CD14-positive monocyte (primary cell): Measurements from ENCODE around the gene MARCHF9. TPM values are rescaled to one million over a fixed set of nuclear protein-coding genes. Genes with fewer than 3 reads are reported as not detected.

Experiments used
- DNase-seq, 3 donors: peaks; one replicate each; pipeline ENCODE4 v3.0.0-alpha.2; 2011 to 2022
- H2AFZ ChIP-seq: 2 replicates; pipeline ENCODE4 v1.6.0; 2012; ENCODE audit warnings: mild to moderate bottlenecking, low read depth, low read length, inconsistent platforms; ENCODE audit not compliant: insufficient read depth, poor library complexity, severe bottlenecking
- H3K27ac ChIP-seq, 2 donors: 1 replicate in 1 of 2; 2 replicates in 1 of 2; pipeline ENCODE4 v1.5.1; 2012 to 2013; ENCODE audit warnings: low read length in 2 of 2, control low read depth in 1 of 2, inconsistent platforms in 1 of 2, low read depth in 1 of 2, mild to moderate bottlenecking in 1 of 2
- H3K27me3 ChIP-seq, 2 donors: one replicate each; pipeline versions ENCODE4 v1.6.0 to v1.6.1; 2011 to 2013; ENCODE audit warnings: low read length in 2 of 2; ENCODE audit not compliant: control insufficient read depth in 2 of 2, insufficient read depth in 2 of 2
- H3K36me3 ChIP-seq, 2 donors: replicated peaks in 1 of 2; 1 replicate in 1 of 2; 2 replicates in 1 of 2; pipeline versions ENCODE4 v1.5.1 to v1.6.1; 2012 to 2013; ENCODE audit warnings: low read length in 2 of 2, control low read depth in 1 of 2, inconsistent platforms in 1 of 2, mild to moderate bottlenecking in 1 of 2; ENCODE audit not compliant: insufficient read depth in 2 of 2, control insufficient read depth in 1 of 2
- H3K4me1 ChIP-seq, 2 donors: 1 replicate in 1 of 2; 2 replicates in 1 of 2; pipeline versions ENCODE4 v1.5.1 to v1.6.1; 2012 to 2013; ENCODE audit warnings: low read length in 2 of 2, control low read depth in 1 of 2, inconsistent platforms in 1 of 2, mild to moderate bottlenecking in 1 of 2, moderate library complexity in 1 of 2; ENCODE audit not compliant: insufficient read depth in 2 of 2, control insufficient read depth in 1 of 2
- H3K4me2 ChIP-seq: replicated peaks from 2 replicates; pipeline ENCODE3; 2012; ENCODE audit warnings: low read length, moderate library complexity, mild to moderate bottlenecking; ENCODE audit not compliant: poor library complexity, severe bottlenecking; ENCODE audit errors: extremely low read depth
- H3K4me3 ChIP-seq, 3 experiments: fragments of 200-600 bp in 1 of 3; sonication (generic) in 1 of 3; replicated peaks in 1 of 3; 1 replicate in 2 of 3; 2 replicates in 1 of 3; pipeline ENCODE4 v1.5.1; 2011 to 2013; ENCODE audit warnings: low read length in 3 of 3, mild to moderate bottlenecking in 3 of 3, control low read depth in 2 of 3, low read depth in 2 of 3, inconsistent platforms in 1 of 3, moderate library complexity in 1 of 3
- H3K79me2 ChIP-seq: 2 replicates; pipeline ENCODE4 v1.6.0; 2012; ENCODE audit warnings: mild to moderate bottlenecking, control low read depth, inconsistent platforms, low read length, moderate library complexity; ENCODE audit not compliant: insufficient read depth
- H3K9ac ChIP-seq: 2 replicates; pipeline ENCODE4 v1.6.0; 2017; ENCODE audit warnings: low read length, mild to moderate bottlenecking; ENCODE audit not compliant: insufficient read depth, poor library complexity, severe bottlenecking
- H3K9me3 ChIP-seq, 2 donors: replicated peaks in 1 of 2; 1 replicate in 1 of 2; 2 replicates in 1 of 2; pipeline versions ENCODE4 v1.5.1 to v1.6.1; 2012 to 2013; ENCODE audit warnings: low read length in 2 of 2, control low read depth in 1 of 2; ENCODE audit not compliant: control insufficient read depth in 1 of 2, insufficient read depth in 1 of 2
- H4K20me1 ChIP-seq: 2 replicates; pipeline ENCODE4 v1.6.0; 2012; ENCODE audit warnings: mild to moderate bottlenecking, low read length, control low read depth, moderate library complexity; ENCODE audit not compliant: insufficient read depth
- H3K27ac Mint-ChIP-seq, 7 donors: one replicate each; pipeline ENCODE4 v1.8.0; 2020; ENCODE audit warnings: mild to moderate bottlenecking in 7 of 7, mixed read lengths in 7 of 7, moderate library complexity in 6 of 7, inconsistent platforms in 2 of 7
- H3K27me3 Mint-ChIP-seq, 3 donors: one replicate each; pipeline ENCODE4 v1.8.0; 2021 to 2022; ENCODE audit warnings: low read depth in 3 of 3, mild to moderate bottlenecking in 3 of 3, mixed read lengths in 3 of 3, moderate library complexity in 3 of 3, inconsistent platforms in 1 of 3
- H3K36me3 Mint-ChIP-seq, 2 donors: one replicate each; pipeline ENCODE4 v1.8.0; 2020; ENCODE audit warnings: mixed read lengths in 2 of 2, inconsistent platforms in 1 of 2, mild to moderate bottlenecking in 1 of 2
- H3K4me1 Mint-ChIP-seq: one replicate; pipeline ENCODE4 v1.8.0; 2020; ENCODE audit warnings: mild to moderate bottlenecking, mixed read lengths
- H3K4me3 Mint-ChIP-seq, 2 donors: one replicate each; pipeline ENCODE4 v1.8.0; 2020; ENCODE audit warnings: mild to moderate bottlenecking in 2 of 2, mixed read lengths in 2 of 2, moderate library complexity in 1 of 2
- H3K9me3 Mint-ChIP-seq, 7 donors: one replicate each; pipeline ENCODE4 v1.8.0; 2020 to 2022; ENCODE audit warnings: mixed read lengths in 7 of 7, mild to moderate bottlenecking in 6 of 7, moderate library complexity in 6 of 7, inconsistent platforms in 2 of 7
- CTCF ChIP-seq: fragments of 200-600 bp; IDR thresholded peaks from one replicate; pipeline ENCODE4 v1.8.0; 2022; ENCODE audit warnings: antibody characterized with exemption, mild to moderate bottlenecking
- WGBS: methylation state at CpG from one replicate; pipeline ENCODE4 v1.1.5; 2013; ENCODE audit warnings: missing lambda C conversion rate; ENCODE audit not compliant: insufficient coverage; 5-methylcytosine and 5-hydroxymethylcytosine counted together
- intact Hi-C, 2 donors: fragments of 100-400 bp; cut with micrococcal nuclease; formaldehyde crosslinking; loops; one replicate each; pipeline versions ENCODE4 v1.15.0 to v1.15.1; 2023
- polyA plus RNA-seq, 3 donors: library from polyadenylated mRNA; depleted of rRNA in 1 of 3; unstranded in 2 of 3; stranded (reverse) in 1 of 3; fragments of 300-500 nt in 2 of 3; fragments of >200 nt in 1 of 3; fragmentation: Illumina TruSeq in 2 of 3; gene quantifications; 1 replicate in 2 of 3; 2 replicates in 1 of 3; pipeline ENCODE4 v1.2.3, GENCODE V29; 2012 to 2021

Gene MARCHF9
- polyA plus RNA-seq, 3 donors = 0.14 to 9.5 (median 0.23) TPM

DNA sequence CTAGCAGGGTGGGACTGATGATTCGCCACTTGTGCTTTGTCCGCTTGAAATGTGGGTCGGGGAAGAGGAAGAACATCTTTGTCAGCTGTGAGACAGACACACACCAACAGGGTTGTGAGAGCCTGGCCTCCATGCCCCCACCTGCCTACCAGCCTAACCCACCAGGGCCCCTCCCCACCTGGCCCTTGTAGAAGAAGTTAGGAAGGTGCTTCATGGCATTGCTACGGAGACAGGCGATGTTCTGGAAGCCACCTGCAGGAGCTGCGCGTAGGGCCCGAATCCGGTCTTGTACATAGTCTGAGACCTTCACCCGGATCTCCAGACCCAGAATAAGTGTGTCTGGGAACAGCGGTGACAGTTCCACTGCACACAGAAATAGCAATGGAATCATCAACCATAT lies 14.7 kb downstream of the MARCHF9 start:
- TF ChIP-seq CTCF = no peak
- Mint-ChIP-seq H3K36me3 (peaks cover 18 to 24% of the 10 kb centered on the region in 2 donors), H3K9me3 (peaks cover 0 to 14% (median 2%) of the 10 kb centered on the region in 7 donors), H3K27ac (no peak overlapping the region), H3K27me3 (peaks cover 33 to 38% (median 37%) of the 10 kb centered on the region in 3 donors), H3K4me1 (peaks cover 48% of the 10 kb centered on the region), H3K4me3 (no peak overlapping the region)
- Histone ChIP-seq H4K20me1 (no peaks in the 10 kb centered on the region), H2AFZ (no peak overlapping the region), H3K4me2 (no peak overlapping the region), H3K27ac (no peak overlapping the region), H3K4me3 (no peak overlapping the region), H3K36me3 (peaks cover 0 to 6% of the 10 kb centered on the region in 2 donors), H3K79me2 (no peaks in the 10 kb centered on the region), H3K27me3 (peaks cover 25 to 36% of the 10 kb centered on the region in 2 donors), H3K9me3 (peaks cover 0 to 13% of the 10 kb centered on the region in 2 donors), H3K9ac (no peak overlapping the region), H3K4me1 (peaks cover 45 to 55% of the 10 kb centered on the region in 2 donors)
- WGBS = 92% methylated on average over 7 of the region's 11 CpGs
- intact Hi-C loops = no loop called here
- DNase-seq = no peak

GRCh38 chr12:57770734-57771133 lies 15.8 kb downstream of the MARCHF9 start:
- Mint-ChIP-seq H3K36me3 (peaks cover 19 to 25% of the 10 kb centered on the region in 2 donors), H3K27ac (peak overlapping the region in 6 of 7 donors; percentile 53 to 98 (median 78)), H3K27me3 (peaks cover 22 to 26% (median 25%) of the 10 kb centered on the region in 3 donors), H3K4me3 (no peak overlapping the region), H3K9me3 (peaks cover 0 to 12% (median 0%) of the 10 kb centered on the region in 7 donors), H3K4me1 (peaks cover 44% of the 10 kb centered on the region)
- no peak for TF ChIP-seq CTCF
- Histone ChIP-seq H3K27me3 (peaks cover 18 to 25% of the 10 kb centered on the region in 2 donors), H3K4me2 (no peak overlapping the region), H3K79me2 (no peaks in the 10 kb centered on the region), H3K4me1 (peaks cover 44 to 51% of the 10 kb centered on the region in 2 donors), H3K9ac (no peak overlapping the region), H4K20me1 (no peaks in the 10 kb centered on the region), H3K27ac (peak overlapping the region in 1 of 2 donors; percentile 63), H3K4me3 (peak overlapping the region in 1 of 3 experiments; percentile 98), H2AFZ (no peak overlapping the region), H3K36me3 (peaks cover 0 to 6% of the 10 kb centered on the region in 2 donors), H3K9me3 (peaks cover 0 to 13% of the 10 kb centered on the region in 2 donors)
- WGBS = 92% methylated on average over 2 of the region's 4 CpGs
- intact Hi-C loops = loop anchor here in 1 of 2 donors (5.0 kb wide), 1 partner anchor 77 kb away; the partner anchor contains the start of gene CTDSP2
- peak in 1 of 3 donors; percentile 31 for DNase-seq
